Measurements from ENCODE around the gene REEP6.
"Not testable (repeated sequence)": the region's sequence is repeated elsewhere in the genome, so short reads cannot be mapped to it uniquely, and the experiment has no call there.

REEP6 gene

DNA sequence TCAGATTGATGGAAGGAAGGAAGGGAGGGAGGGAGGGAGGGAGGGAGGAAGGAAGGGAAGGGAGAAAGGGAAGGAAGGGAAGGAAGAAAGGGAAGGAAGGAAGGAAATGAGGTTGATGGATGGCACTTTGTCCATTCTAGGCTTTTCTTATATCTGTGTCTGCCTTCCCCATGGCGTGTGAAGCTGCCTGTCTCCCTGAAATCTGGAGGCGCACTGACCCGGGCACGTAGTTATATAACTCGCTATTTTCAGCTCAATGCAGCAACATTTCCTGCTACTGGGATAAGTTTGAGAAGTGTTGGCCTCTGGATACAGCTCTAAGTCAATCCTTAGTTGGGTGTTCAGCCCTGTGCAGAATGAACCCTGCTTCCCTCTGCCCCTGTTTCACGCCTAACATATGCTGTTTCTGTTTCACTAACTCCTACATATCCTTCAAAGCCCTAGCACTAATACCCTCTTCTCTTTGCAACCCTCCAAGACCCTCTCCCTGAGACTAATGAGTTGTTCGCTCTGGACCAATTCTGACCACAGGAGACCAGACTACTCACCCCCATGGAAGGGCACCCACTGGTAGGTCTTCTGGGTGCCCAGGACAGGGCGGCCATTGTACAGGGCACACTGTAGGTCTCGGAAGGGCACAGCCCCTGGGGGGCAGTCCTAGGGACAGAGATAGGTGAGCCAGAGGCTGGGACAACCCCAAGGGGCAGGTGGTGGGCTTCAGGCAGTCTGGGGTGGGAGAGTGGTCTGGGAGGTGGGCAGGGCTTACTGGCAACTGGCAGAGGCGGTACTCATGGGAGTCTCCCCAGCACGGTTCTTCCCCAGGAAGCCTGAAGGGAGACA lies 18.8 kb downstream of the REEP6 start:
- no peak for DNase-seq

- no peak for DNase-seq
Measured at GRCh38 chr19:1510442-1510806, 19.4 kb downstream of the REEP6 start.

GRCh38 chr19:1510807-1511206 lies 19.8 kb downstream of the REEP6 start:
- no peak for DNase-seq

DNA sequence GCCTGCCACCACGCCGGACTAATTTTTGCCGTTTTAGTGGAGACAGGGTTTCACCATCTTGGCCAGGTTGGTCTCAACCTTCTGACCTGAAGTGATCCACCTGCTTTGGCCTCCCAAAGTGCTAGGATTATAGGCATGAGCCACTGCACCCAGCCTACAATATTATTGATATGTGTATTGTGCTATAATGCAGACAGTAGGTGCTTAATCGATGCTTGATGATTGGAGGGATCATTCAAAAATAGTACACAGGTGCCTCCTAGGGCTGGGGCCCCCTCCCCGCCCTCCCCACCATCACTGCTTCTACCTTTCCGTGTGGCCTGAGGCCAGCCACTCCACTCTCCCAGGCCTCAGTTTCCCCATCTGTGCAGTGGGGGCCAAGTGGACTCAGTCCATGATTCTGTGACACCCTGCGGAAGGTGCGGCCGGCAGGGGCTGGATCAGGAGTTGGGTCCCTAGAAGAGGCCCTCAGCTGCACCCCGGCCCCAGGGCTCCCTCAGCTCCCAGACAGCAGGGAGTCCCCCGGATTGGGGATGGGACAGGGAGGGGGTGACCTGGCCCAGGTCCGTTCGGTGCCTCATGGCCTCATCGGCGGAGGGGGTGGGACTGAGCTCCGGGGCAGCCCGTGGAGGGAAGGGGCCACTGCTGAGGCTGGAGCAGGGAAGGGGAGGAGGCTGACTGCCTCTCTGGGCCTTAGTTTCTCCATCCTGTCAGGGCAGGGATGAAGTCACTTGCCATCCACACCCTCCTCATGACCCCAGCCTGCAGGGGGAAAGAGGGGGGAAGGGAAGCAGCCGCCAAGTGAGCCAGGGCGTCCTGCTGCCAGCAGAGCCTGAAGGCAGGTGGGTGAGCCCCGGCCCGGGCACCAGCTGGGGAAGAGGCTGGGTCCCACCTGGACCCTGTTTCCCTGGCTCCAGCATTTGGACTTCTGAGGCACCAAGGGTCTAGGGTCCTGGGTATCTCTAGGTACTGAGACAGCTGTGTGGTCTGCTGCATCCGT lies 20.6 kb downstream of the REEP6 start:
- no peak for DNase-seq

DNA sequence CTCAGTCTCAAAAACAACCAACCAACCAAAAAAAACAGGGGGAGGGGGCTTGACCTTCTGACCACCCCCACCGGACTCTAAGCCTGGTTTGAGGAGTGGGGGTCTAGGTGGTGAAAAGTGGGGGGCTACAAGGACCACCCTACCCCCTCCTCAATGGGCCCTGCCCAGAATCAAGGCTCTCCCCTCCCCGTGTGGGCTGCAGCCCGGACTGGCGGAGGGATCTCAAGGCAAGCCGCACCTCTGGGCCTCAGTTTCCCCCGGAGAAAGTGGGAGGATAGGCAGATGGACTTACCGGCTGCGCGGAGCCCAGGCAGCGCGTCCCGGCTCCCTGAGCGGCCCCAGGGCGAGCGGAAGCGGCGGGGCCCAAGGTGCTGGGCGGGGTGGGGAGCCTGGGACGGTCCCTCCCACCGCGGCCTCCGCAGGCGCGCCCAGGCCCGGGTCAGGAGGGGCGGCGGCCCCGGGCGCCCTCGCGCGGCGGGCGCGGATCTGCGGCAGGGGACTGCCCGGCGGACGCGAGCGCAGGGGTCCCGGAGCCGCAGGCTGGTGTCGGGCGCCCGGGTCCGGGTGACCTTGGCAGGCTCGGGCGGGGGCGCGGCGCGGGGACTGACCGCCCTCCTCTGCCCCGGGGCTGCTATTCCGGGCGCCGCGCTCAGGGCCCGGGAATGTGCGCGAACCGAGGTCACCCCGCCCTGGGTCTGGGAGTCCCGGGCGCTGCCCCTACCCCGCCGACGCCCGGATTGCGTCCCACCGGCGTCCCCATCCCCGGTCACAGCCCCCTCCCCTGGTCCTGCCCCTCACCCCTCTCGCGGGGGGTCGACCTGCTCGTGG lies 21.9 kb downstream of the REEP6 start, which contains the start of gene ADAMTSL5:
TSS of gene ADAMTSL5 (minus strand) at position 349 of the 828 bp plus-strand sequence. CDS start 2,076 bp downstream, outside the sequence.
- no peak for DNase-seq

- no peak for DNase-seq
Measured at GRCh38 chr19:1513499-1514294, 22.7 kb downstream of the REEP6 start.

- DNase-seq: no peak
Measured at GRCh38 chr19:1514295-1514661, 23.3 kb downstream of the REEP6 start.

DNA sequence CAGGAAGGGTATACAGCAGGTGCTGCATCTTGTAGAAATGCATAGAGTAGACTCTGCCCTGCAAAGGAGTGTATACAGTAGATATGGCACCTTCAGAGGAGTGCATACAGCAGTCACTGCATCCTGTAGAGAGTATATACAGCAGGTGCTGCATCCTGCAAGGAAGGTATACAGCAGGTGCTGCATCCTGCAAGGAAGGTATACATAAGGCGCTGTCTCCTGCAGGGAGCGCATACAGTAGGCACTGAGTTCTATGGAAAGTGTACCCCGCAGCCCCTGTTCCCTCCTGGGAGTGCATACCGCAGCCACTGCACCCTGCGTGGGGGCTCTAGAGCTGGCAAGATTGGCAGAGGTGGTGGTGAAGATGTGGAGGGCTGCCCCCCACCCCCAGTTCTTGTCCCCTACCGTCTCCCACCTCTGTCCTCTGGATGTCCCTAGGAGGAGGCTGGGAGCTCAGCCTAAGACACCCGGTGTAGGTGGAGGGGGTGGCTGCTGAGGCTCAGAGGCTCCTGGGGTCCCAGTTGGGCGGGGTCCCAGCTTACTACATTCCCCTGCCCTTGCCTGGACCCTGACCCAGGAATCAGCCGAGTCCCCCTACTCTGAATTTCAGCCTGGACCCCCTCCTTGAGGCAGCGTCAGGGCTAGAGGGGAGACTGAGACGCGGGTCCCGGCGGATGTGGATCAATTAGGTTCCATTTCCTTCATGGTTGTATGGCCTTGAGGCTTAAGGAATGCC lies 24.2 kb downstream of the REEP6 start:
- no peak for DNase-seq

- DNase-seq: no peak
Measured at GRCh38 chr19:1516395-1516753, 25.4 kb downstream of the REEP6 start.

DNA sequence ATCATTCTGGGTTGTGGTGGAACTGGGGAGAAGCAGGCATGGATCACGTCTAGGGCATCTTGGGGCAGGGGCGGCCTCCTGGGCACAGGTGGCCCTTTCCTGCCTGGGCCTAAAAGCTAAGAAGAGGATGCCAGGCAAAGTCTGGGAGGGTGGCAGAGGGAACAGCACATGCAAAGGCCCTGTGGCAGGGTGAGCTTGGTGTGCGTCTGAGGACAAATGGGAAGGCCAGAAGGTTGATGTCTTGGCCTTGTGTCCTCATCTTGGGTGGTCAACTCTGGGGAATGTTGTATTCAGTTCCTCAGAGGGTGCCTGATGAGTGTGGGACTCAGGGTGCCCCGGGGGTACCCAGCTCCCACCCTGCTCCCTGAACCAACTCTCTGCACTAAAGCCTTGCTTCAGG lies 27.5 kb downstream of the REEP6 start:
- DNase-seq: no peak

DNA sequence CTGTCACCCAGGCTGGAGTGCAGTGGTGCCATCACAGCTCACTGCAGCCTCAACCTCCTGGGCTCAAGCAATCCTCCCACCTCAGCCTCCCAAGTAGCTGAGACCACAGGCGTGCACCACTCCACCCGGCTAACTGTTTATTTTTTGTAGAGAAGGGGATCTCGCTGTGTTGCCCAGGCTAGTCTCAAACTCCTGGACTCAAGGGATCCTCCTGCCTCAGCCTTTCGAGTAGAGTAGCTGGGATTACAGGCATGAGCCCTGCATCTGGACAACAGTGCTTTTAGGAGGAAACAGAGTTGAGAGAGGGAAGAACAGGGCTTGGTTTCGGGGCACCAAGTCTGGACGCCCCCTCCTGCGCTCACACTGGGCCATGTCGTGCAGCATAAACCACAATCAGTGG lies 28.8 kb downstream of the REEP6 start:
- not testable (repeated sequence) for DNase-seq

DNA sequence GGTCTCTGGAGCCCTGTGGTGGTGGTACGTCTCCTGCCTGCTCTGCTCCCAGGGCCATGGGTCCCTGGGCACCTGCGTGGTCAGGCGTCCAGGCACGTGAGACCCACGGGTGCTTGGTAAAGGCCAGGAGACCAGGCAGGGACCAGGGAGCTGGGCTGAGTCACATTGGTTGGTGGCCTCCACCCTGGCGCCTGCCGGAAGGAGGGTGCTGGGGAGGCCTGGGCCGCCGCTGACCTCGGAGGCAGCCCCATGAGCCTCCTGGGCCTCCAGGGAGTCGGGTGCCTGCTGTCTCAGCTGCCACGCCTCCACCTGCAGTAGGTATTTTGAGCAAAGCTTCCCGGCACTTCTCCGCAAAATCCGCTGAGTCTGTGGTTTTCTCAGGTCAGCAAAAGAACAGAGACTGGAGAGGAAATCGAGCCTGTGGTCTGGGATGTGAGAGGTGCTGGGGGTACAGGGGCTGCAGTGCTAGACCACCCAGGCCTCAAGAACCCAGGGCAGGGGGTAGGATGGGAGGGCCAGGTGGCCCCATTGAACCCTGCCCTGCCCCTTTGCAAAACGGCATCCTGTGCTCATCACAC lies 29.3 kb downstream of the REEP6 start:
- DNase-seq: no peak

- DNase-seq: no peak
Measured at GRCh38 chr19:1521636-1522035, 30.7 kb downstream of the REEP6 start.

GRCh38 chr19:1522061-1522460 lies 31.1 kb downstream of the REEP6 start:
- DNase-seq: no peak

- no peak for DNase-seq
Measured at GRCh38 chr19:1522838-1523237, 31.9 kb downstream of the REEP6 start.

DNA sequence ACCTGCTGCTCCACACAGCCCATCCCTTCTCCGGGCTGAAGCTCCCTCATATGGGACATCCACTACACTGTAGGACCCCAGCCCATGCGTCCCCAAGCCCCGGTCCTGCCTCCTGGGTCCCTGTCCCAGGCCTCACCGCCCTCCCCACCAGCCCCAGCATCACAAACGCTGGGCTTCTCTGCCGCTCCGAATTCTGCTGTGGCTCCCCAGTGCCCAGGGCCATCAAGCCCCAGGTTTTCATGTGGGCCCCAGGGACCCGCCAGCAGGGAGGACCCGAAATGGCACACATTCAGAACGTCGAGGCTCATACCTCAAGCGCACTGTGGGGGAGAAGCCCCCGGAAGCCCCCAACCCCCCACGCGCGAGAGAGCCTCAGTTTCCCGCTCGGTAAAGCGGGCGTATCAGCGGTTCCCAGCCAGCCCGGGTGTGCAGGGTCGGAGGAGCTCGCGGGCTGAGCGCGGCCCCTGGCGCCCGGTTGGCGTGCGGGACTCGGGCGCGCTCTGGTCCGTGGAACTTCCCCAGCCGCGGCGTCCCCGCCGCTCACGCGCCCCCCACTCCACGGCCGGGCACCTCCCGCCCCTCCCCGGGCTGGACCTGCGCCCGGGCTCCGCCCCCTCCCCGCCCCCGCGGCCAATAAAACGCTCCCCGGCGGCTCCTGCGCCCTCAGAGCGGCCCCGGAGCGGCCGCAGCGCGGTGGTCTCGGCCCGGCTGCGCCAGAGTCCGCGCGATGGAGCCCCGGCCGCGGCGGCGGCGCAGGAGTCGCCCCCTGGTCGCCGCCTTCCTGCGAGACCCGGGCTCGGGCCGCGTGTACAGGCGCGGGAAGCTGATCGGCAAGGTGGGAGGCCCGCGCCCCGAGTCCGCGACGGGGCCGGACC lies 32.7 kb downstream of the REEP6 start, which contains the start of gene PLK5:
TSS of gene PLK5 (plus strand) at position 666 of the 875 bp plus-strand sequence. CDS start 2,920 bp downstream, outside the sequence.
- no peak for DNase-seq

- DNase-seq: no peak
Measured at GRCh38 chr19:1524287-1524971, 33.4 kb downstream of the REEP6 start.

- DNase-seq: no peak
Measured at GRCh38 chr19:1524972-1525325, 34.0 kb downstream of the REEP6 start.

DNA sequence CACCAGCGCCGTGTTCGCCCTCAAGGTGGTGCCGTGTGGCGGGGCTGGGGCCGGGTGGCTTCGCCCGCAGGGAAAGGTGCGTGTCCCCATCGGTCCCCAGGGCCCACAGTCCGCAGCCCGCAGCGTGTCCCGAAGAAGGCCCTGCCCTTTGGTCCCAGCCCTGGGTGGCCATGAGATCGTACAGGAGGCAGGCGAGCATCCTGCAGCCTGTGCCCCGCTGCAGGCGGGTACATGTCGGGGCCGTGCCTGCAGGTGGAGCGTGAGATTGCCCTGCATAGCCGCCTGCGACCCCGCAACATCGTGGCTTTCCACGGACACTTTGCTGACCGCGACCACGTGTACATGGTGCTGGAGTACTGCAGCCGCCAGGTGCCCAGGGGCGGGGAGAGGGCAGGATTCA lies 34.4 kb downstream of the REEP6 start:
- DNase-seq: no peak

Measured in NCI-H1417 treated with DMSO at 0.1 percent for 48 hours (cell line).